ENCODE results near the gene TRIP6. TPM values are rescaled to one million over a fixed set of nuclear protein-coding genes. Genes with fewer than 3 reads are reported as not detected.
"Not testable (repeated sequence)": the region's sequence is repeated elsewhere in the genome, so short reads cannot be mapped to it uniquely, and the experiment has no call there.

Gene TRIP6
- total RNA-seq, 3 donors from 2014 or later = 27.8 to 42.7 (median 30.0) TPM

- H3K9me3 ChIP-seq = no peaks in the 10 kb centered on the region
- peaks cover 11% of the 10 kb centered on the region for H3K4me1 ChIP-seq (ENCODE audit: low read depth)
- ATAC-seq (no peak), DNase-seq (no peak)
- intact Hi-C loops (cut with DNase I, micrococcal nuclease) = no loop called here
- H3K4me3 ChIP-seq = no peak overlapping the region
- no peaks in the 10 kb centered on the region for H3K36me3 ChIP-seq (ENCODE audit: low read depth)
- TF ChIP-seq, protein P1, sequence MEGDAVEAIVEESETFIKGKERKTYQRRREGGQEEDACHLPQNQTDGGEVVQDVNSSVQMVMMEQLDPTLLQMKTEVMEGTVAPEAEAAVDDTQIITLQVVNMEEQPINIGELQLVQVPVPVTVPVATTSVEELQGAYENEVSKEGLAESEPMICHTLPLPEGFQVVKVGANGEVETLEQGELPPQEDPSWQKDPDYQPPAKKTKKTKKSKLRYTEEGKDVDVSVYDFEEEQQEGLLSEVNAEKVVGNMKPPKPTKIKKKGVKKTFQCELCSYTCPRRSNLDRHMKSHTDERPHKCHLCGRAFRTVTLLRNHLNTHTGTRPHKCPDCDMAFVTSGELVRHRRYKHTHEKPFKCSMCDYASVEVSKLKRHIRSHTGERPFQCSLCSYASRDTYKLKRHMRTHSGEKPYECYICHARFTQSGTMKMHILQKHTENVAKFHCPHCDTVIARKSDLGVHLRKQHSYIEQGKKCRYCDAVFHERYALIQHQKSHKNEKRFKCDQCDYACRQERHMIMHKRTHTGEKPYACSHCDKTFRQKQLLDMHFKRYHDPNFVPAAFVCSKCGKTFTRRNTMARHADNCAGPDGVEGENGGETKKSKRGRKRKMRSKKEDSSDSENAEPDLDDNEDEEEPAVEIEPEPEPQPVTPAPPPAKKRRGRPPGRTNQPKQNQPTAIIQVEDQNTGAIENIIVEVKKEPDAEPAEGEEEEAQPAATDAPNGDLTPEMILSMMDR (IDR thresholded peaks at IDR 0.05) = no peak
These were observed 26.6 kb upstream of the TRIP6 start for GRCh38 chr7:100840470-100841100.

DNA sequence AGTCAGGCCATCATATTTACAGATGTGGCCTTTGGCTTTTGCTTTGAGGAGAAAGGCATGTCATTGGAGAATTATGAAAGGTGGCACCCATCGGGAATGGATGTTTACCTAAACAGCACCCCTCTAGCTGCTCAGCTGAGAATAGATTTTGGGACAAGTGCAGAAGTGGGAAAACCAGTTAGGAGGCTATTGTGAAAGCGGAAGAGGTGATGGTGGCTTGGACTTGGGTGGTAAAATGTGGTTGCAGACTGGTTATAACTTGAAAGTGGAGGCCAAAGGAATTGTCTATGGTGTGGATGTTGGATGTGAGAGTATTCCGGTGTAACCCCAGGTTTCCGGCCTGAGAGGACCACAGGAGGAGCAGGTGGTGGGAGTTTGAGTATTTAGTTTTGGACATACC is 19.8 kb upstream of the TRIP6 start:
- TF ChIP-seq, protein P1 (IDR thresholded peaks at IDR 0.05) = no peak
- H3K36me3 ChIP-seq (ENCODE audit: low read depth) = no peaks in the 10 kb centered on the region
- H3K9me3 ChIP-seq = no peaks in the 10 kb centered on the region
- H3K4me1 ChIP-seq (ENCODE audit: low read depth) = peaks cover 7% of the 10 kb centered on the region
- H3K4me3 ChIP-seq = no peak overlapping the region
- no peak for ATAC-seq
- DNase-seq = no peak
- intact Hi-C loops (cut with DNase I, micrococcal nuclease) = no loop called here

- Histone ChIP-seq H3K4me1 (ENCODE audit: low read depth) (peaks cover 17% of the 10 kb centered on the region), H3K4me3 (peak within 1 kb of the TSS; percentile 34), H3K9me3 (no peaks in the 10 kb centered on the region), H3K36me3 (ENCODE audit: low read depth) (no peaks in the 10 kb centered on the region)
- DNase-seq (peak; percentile 94 to 95 (median 95)), ATAC-seq (peak; percentile 99)
- TF ChIP-seq, protein P1 (IDR thresholded peaks at IDR 0.05) = peak; percentile 88
- intact Hi-C loops (cut with DNase I, micrococcal nuclease) = loop anchor here (5.0 to 10.0 kb wide), 2 partner anchors 50 to 57 kb away; no protein-coding TSS in a partner anchor
These were observed 14.9 kb upstream of the TRIP6 start, which contains the start of gene SLC12A9 for GRCh38 chr7:100852048-100852872. Gene SLC12A9, plus strand, starts transcription at chr7:100852713. Its CDS starts 1,485 bp downstream, at chr7:100854198.

GRCh38 chr7:100854146-100854895 is 12.9 kb upstream of the TRIP6 start:
- TF ChIP-seq, protein P1 (IDR thresholded peaks at IDR 0.05) = no peak
- no peak for ATAC-seq

GRCh38 chr7:100854899-100855298 is 12.3 kb upstream of the TRIP6 start:
- intact Hi-C loops (cut with DNase I, micrococcal nuclease) = loop anchor here (5.0 to 10.0 kb wide), 2 partner anchors 53 to 60 kb away; no protein-coding TSS in a partner anchor
- peaks cover 17% of the 10 kb centered on the region for H3K4me1 ChIP-seq (ENCODE audit: low read depth)
- H3K4me3 ChIP-seq; H3K9me3 ChIP-seq; H3K36me3 ChIP-seq (ENCODE audit: low read depth); ATAC-seq: not testable (repeated sequence)
- peak in 1 of 3 donors; percentile 22 for DNase-seq

More at GRCh38 chr7:100854146-100854895, 12.9 kb upstream of the TRIP6 start:
- H3K4me3 ChIP-seq = no peak overlapping the region
- peak in 2 of 3 donors; percentile 22 to 46 for DNase-seq
- peaks cover 17% of the 10 kb centered on the region for H3K4me1 ChIP-seq (ENCODE audit: low read depth)
- no peaks in the 10 kb centered on the region for H3K9me3 ChIP-seq
- H3K36me3 ChIP-seq (ENCODE audit: low read depth) = no peaks in the 10 kb centered on the region
- intact Hi-C loops (cut with DNase I, micrococcal nuclease) = loop anchor here (5.0 to 10.0 kb wide), 2 partner anchors 52 to 60 kb away; no protein-coding TSS in a partner anchor
